Uterus (tissue), 4 donors: ENCODE measurements around the gene HIVEP2. TPM values are rescaled to one million over a fixed set of nuclear protein-coding genes. Genes with fewer than 3 reads are reported as not detected.
A peak's percentile ranks its signal among the peaks of the same experiment; 100 is the strongest.

ENCODE experiments used
- DNase-seq, 2 donors: peaks; one replicate each; pipeline ENCODE4 v3.0.0-alpha.2; 2019 to 2020
- H3K27ac ChIP-seq, 2 donors: fragments of 200-600 bp; sonication (generic); 1 replicate in 1 of 2; 2 replicates in 1 of 2; pipeline ENCODE4 v1.5.1; 2016 to 2018
- H3K27me3 ChIP-seq, 2 donors: fragments of 200-600 bp; sonication (generic); one replicate each; pipeline ENCODE4 v1.5.1; 2018 to 2019; ENCODE audit warnings: control low read depth in 1 of 2
- H3K36me3 ChIP-seq, 2 donors: fragments of 200-600 bp; sonication (generic); one replicate each; pipeline ENCODE4 v1.5.1; 2019; ENCODE audit warnings: control low read depth in 1 of 2
- H3K4me1 ChIP-seq, 2 donors: fragments of 200-600 bp; sonication (generic); one replicate each; pipeline ENCODE4 v1.5.1; 2018 to 2019; ENCODE audit warnings: control low read depth in 1 of 2
- H3K4me3 ChIP-seq, 2 donors: fragments of 200-600 bp; sonication (generic); 1 replicate in 1 of 2; 2 replicates in 1 of 2; pipeline ENCODE4 v1.5.1; 2018 to 2019; ENCODE audit warnings: mild to moderate bottlenecking in 1 of 2
- H3K9me3 ChIP-seq, 2 donors: fragments of 200-600 bp; sonication (generic); one replicate each; pipeline ENCODE4 v1.5.1; 2019; ENCODE audit warnings: control low read depth in 1 of 2
- POLR2A ChIP-seq, 2 donors: fragments of 450-650 bp; IDR thresholded peaks; one replicate each; pipeline ENCODE4 v1.6.1; 2016; ENCODE audit warnings: antibody characterized with exemption in 2 of 2, mild to moderate bottlenecking in 1 of 2, moderate library complexity in 1 of 2
- intact Hi-C: fragments of 100-400 bp; cut with DNase I; formaldehyde crosslinking; loops from one replicate; pipeline ENCODE4 v1.15.1; 2023; ENCODE audit warnings: low total_unique reads
- total RNA-seq, 4 donors: library from RNA; depleted of rRNA in 3 of 4; stranded (reverse); fragments of >200 nt in 3 of 4; gene quantifications; one replicate each; pipeline versions ENCODE4 v1.1.0 to v1.2.4, GENCODE V29; 2014 to 2023
- TF ChIP-seq, protein P1 (sequence below), 4 experiments: fragments of 200-600 bp in 2 of 4; fragments of 450-650 bp in 2 of 4; sonication (generic) in 2 of 4; IDR thresholded peaks; one replicate each; pipeline ENCODE4 v1.5.1; 2016 to 2019; ENCODE audit warnings: antibody characterized with exemption in 4 of 4, mild to moderate bottlenecking in 2 of 4, moderate library complexity in 1 of 4
- donor health status: DM: yes; HTN: yes; CAD: no.

HIVEP2 gene
- total RNA-seq, 4 donors from 2014 or later, result 11.0 to 24.7 (median 19.8) TPM

DNA sequence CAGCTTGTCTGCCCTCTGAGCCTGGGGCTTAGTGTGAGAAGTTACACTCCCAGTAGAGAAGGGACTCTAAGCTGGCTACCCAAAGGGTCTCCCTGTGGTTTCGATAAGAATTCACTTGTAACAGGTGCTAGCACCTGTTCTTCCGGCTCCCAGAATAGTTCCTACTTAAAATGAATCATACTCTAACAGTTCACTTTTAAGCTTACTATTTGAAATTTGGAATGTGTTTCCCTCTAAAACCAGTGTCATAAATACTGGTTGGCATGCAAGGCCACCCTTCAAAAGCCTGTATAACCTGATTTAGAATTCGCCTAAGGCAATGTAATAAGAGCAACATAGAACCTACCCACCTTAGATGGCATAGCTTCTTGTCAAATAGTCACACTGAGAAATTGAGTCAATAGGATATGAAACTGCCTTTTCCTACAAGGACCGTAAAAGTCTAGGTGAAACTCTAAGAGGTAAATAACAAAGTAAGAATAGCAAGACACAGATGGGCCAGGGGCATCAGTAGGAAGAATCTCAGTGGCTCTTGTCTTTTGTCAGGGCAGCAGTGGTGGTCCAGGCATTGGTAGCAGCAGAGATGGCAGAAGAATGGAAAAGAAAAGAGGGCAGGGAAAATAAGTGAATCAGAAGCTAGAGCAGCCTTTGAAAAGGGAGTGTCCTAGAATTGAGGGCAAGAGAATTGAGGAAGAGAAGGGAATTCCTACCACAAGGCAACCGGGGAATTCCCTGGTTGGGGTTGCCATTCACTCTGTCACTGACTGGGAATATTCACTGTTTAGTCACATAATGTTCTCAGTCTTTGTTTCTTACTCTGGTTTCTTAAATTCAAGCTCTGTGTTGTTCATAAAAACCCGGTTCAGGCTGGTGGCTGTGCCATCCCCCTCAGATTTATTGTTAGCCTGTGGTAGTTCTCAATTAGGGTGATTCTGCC, 91.5 kb downstream of the HIVEP2 start:
- Histone ChIP-seq H3K4me3 (no peak overlapping the region), H3K36me3 (no peaks in the 10 kb centered on the region), H3K27ac (no peak overlapping the region), H3K4me1 (no peaks in the 10 kb centered on the region), H3K27me3 (no peaks in the 10 kb centered on the region), H3K9me3 (no peaks in the 10 kb centered on the region)
- intact Hi-C loops, result no loop called here
- DNase-seq, result no peak
- TF ChIP-seq POLR2A (IDR thresholded peaks at IDR 0.05), result no peak
- TF ChIP-seq, protein P1, sequence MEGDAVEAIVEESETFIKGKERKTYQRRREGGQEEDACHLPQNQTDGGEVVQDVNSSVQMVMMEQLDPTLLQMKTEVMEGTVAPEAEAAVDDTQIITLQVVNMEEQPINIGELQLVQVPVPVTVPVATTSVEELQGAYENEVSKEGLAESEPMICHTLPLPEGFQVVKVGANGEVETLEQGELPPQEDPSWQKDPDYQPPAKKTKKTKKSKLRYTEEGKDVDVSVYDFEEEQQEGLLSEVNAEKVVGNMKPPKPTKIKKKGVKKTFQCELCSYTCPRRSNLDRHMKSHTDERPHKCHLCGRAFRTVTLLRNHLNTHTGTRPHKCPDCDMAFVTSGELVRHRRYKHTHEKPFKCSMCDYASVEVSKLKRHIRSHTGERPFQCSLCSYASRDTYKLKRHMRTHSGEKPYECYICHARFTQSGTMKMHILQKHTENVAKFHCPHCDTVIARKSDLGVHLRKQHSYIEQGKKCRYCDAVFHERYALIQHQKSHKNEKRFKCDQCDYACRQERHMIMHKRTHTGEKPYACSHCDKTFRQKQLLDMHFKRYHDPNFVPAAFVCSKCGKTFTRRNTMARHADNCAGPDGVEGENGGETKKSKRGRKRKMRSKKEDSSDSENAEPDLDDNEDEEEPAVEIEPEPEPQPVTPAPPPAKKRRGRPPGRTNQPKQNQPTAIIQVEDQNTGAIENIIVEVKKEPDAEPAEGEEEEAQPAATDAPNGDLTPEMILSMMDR (IDR thresholded peaks at IDR 0.05), result no peak

DNA sequence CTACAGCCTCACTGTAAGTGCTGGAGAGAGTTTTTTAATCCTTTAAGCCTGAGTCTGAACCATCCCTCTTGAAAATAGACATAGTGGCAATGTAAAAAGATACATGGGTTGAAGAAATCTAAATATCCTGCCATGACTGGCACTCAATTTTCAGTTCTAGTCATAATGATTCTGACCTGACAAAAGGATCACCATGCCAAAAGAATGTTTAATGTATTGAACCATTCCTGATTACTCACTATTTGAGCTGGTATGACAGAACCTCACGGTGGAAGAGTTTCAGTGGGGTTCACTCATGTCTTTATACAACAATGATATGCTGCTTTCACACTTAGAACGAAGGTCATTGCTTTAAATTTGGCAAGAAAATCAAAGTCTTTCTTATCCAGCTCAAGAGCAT, 93.4 kb downstream of the HIVEP2 start:
- peaks cover 0 to 3% of the 10 kb centered on the region in 2 donors for H3K4me1 ChIP-seq
- intact Hi-C loops, result no loop called here
- peak overlapping the region; percentile 12 to 35 for H3K27ac ChIP-seq
- no peak for DNase-seq
- TF ChIP-seq, protein P1 (IDR thresholded peaks at IDR 0.05), result no peak
- no peak for TF ChIP-seq POLR2A (IDR thresholded peaks at IDR 0.05)
- no peaks in the 10 kb centered on the region for H3K27me3 ChIP-seq
- H3K36me3 ChIP-seq, result no peaks in the 10 kb centered on the region
- no peak overlapping the region for H3K4me3 ChIP-seq
- no peaks in the 10 kb centered on the region for H3K9me3 ChIP-seq

DNA sequence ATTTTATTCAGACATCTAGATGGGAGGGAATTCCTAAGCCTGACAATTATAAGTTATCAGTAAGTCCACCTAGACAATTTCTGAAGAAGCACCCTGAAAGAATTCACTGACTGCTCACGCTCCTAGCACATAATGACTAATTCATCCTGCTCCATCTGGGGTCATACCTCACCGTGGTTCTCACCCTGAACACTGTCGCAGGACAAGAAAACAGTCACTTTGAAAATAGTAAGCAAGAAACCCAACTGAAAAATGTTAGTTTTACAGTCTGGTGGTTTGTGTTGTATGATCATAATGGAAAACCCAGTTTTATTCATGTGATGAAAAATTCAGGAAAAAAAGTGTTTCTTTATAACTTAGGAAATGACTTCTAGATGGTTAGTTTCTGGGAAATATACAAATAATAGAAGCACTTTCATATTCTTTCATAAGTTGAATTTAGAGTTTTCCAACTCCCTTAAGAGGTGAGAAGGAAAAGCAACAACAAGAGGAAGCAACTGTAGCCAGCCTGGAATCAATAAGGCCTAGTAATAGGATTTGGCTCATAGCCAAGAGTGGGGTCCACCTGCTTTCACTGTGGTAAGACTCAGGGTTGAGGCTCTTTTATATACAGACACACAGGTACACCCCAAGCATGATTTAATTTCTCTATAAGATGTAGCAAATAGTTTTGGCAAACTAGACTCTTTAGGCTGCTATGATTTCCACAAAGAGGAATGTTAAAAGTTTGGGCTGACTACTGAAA, 94.1 kb downstream of the HIVEP2 start:
- intact Hi-C loops, result no loop called here
- Histone ChIP-seq H3K4me3 (no peak overlapping the region), H3K27me3 (no peaks in the 10 kb centered on the region), H3K4me1 (peaks cover 0 to 4% of the 10 kb centered on the region in 2 donors), H3K27ac (peak overlapping the region in 1 of 2 donors; percentile 12), H3K36me3 (no peaks in the 10 kb centered on the region), H3K9me3 (no peaks in the 10 kb centered on the region)
- DNase-seq, result no peak
- no peak for TF ChIP-seq POLR2A (IDR thresholded peaks at IDR 0.05)
- TF ChIP-seq, protein P1 (IDR thresholded peaks at IDR 0.05), result no peak

DNA sequence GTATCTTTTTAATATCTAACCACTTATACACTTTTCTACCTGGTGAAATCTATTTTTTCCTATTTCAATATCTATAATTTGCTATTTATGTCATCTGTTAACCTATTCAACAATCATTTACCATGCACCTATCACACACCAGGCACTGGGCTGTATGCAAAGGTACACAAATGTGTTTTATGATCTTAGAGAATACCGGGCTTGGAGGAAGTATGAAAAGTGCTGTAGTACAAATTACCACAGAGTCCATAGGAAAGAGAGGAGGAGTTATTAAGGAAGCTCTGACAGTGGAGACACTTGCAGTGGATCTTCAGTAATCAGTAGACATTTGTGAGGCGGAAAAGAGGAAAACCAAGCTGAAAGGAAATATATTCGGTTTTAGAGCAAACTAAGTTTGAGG, 96.0 kb downstream of the HIVEP2 start:
- Histone ChIP-seq H3K4me1 (peaks cover 0 to 4% of the 10 kb centered on the region in 2 donors), H3K4me3 (no peak overlapping the region), H3K27me3 (no peaks in the 10 kb centered on the region), H3K9me3 (no peaks in the 10 kb centered on the region), H3K36me3 (no peaks in the 10 kb centered on the region), H3K27ac (no peak overlapping the region)
- DNase-seq, result no peak
- intact Hi-C loops, result no loop called here
- TF ChIP-seq, protein P1 (IDR thresholded peaks at IDR 0.05), result no peak
- no peak for TF ChIP-seq POLR2A (IDR thresholded peaks at IDR 0.05)

DNA sequence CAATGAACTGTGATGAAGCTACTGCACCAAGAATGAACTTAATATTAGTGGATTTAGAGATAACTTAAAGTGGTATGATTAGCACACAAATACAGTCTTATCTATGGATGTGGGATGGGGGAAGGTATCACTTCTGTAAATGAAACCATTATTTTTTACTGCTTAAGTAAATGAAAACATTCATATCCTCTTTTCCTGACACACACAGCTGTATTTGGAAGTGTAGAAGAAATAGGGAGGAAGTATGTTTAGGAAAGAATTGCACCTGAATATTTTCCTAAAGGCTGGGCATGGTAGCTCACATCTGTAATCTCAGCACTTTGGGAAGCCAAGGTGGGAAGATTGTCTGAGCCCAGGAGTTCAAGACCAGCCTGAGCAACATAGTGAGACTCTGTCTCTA, 96.8 kb downstream of the HIVEP2 start:
- DNase-seq, result no peak
- H3K4me3 ChIP-seq, result no peak overlapping the region
- intact Hi-C loops, result no loop called here
- H3K27me3 ChIP-seq, result no peaks in the 10 kb centered on the region
- H3K27ac ChIP-seq, result peak overlapping the region in 1 of 2 donors; percentile 68
- no peaks in the 10 kb centered on the region for H3K36me3 ChIP-seq
- H3K9me3 ChIP-seq, result no peaks in the 10 kb centered on the region
- TF ChIP-seq POLR2A (IDR thresholded peaks at IDR 0.05), result no peak
- TF ChIP-seq, protein P1 (IDR thresholded peaks at IDR 0.05), result no peak
- peaks cover 0 to 4% of the 10 kb centered on the region in 2 donors for H3K4me1 ChIP-seq
